ENCODE measurements around the gene SLC35B3.
"Not testable (repeated sequence)": the region's sequence is repeated elsewhere in the genome, so short reads cannot be mapped to it uniquely, and the experiment has no call there.

Gene SLC35B3

DNA sequence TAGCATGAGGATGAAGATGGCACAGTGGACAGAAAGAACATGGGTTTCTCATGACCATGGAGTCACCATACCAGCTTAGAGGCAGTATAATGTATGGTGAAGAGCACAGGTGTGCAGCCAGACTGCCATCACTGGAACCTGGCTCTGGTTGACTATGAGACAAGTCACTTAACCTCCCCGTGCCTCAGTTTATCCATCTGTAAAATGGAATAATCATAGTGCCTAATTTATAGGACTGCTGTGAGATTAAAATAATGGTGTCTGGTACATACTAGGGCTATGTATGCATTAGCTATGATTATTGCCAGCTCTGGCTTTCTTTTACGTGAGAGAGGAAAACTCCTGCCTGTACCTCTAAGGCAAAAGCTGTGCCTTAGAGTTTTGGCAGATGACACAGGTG, 19.4 kb downstream of the SLC35B3 start:
- H3K4me3 ChIP-seq (ENCODE audit: low read length), result no peak overlapping the region
- no peaks in the 10 kb centered on the region for H3K27me3 ChIP-seq (ENCODE audit: control insufficient read depth, insufficient read depth, low read length)
- no peaks in the 10 kb centered on the region for H3K9me3 ChIP-seq (ENCODE audit: control insufficient read depth, insufficient read depth, low read length)
- DNase-seq (ENCODE audit: low read depth, low spot score), result no peak
- no CpG with 5 or more reads among the region's 2 CpGs for WGBS (ENCODE audit: insufficient coverage, insufficient read length)
- no peaks in the 10 kb centered on the region for H3K4me1 ChIP-seq (ENCODE audit: control insufficient read depth, insufficient read depth, low read length)
- no peaks in the 10 kb centered on the region for H3K36me3 ChIP-seq (ENCODE audit: control insufficient read depth, insufficient read depth, low read length)
- H3K27ac ChIP-seq (ENCODE audit: low read length), result no peak overlapping the region

DNA sequence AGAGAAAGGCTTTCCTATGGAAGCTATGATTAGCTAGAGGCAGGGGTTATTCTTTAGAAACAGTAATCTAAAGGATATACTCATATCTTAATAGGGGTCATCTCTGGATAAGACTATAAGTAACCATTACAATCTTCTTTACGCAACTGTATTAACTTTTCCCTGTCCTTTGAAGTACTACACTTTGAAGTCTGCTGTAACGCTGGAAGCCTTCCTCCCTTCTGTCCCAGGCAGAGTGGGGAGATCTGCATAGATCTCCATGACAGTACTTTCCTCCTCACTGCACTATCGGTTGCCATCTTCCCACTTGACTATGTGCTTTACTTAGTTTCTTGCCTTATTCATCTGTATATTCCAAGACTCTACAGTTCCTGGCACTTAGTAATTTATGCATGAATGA, 20.1 kb downstream of the SLC35B3 start:
- WGBS (ENCODE audit: insufficient coverage, insufficient read length), result no CpG with 5 or more reads among the region's 3 CpGs
- Histone ChIP-seq H3K4me3 (ENCODE audit: low read length) (no peak overlapping the region), H3K27ac (ENCODE audit: low read length) (no peak overlapping the region), H3K4me1 (ENCODE audit: control insufficient read depth, insufficient read depth, low read length) (no peaks in the 10 kb centered on the region), H3K27me3 (ENCODE audit: control insufficient read depth, insufficient read depth, low read length) (no peaks in the 10 kb centered on the region), H3K36me3 (ENCODE audit: control insufficient read depth, insufficient read depth, low read length) (no peaks in the 10 kb centered on the region), H3K9me3 (ENCODE audit: control insufficient read depth, insufficient read depth, low read length) (no peaks in the 10 kb centered on the region)
- no peak for DNase-seq (ENCODE audit: low read depth, low spot score)

DNA sequence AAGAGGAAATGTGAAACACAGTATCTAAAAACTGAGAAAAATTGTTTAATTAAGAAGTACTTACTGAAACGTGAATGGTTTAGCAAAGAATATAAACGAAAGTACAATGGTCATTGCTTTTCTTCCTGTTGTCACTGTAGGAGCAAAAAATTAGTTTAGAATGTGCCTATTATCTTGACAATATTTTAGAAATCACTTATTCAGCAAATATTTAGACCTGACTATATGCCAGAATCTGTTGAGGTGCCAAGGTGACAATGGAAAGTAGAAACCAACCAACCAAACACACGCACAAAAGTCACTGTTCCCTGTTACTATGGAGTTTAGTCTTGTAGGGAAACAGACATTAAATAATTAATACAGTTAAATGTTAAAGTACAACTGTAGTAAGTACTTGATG, 20.5 kb downstream of the SLC35B3 start:
- Histone ChIP-seq H3K36me3 (ENCODE audit: control insufficient read depth, insufficient read depth, low read length) (no peaks in the 10 kb centered on the region), H3K27me3 (ENCODE audit: control insufficient read depth, insufficient read depth, low read length) (no peaks in the 10 kb centered on the region), H3K4me3 (ENCODE audit: low read length) (no peak overlapping the region), H3K9me3 (ENCODE audit: control insufficient read depth, insufficient read depth, low read length) (no peaks in the 10 kb centered on the region), H3K27ac (ENCODE audit: low read length) (no peak overlapping the region), H3K4me1 (ENCODE audit: control insufficient read depth, insufficient read depth, low read length) (no peaks in the 10 kb centered on the region)
- no CpG with 5 or more reads among the region's 3 CpGs for WGBS (ENCODE audit: insufficient coverage, insufficient read length)
- no peak for DNase-seq (ENCODE audit: low read depth, low spot score)

DNA sequence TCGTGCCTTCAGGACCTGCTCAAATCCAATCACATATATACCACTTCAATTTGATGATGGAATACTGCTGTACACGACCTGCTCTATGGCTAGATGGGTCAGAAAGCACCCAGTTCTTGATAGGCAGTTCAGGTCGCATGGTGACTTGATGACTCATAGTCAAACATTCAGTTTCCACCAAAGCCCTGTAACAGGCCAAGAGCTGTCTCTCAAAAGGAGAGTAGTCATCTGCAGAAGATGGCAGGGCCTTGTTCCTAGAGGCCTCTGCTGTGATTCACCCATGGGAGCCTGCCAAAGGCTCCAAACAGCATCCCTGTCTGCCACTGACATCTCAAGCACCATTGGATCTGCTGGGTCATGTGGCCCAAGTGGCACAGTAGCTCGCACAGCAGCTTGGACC, 29.4 kb downstream of the SLC35B3 start:
- not testable (repeated sequence) for H3K27ac ChIP-seq (ENCODE audit: low read length); H3K36me3 ChIP-seq (ENCODE audit: control insufficient read depth, insufficient read depth, low read length); H3K27me3 ChIP-seq (ENCODE audit: control insufficient read depth, insufficient read depth, low read length); DNase-seq (ENCODE audit: low read depth, low spot score); H3K9me3 ChIP-seq (ENCODE audit: control insufficient read depth, insufficient read depth, low read length); H3K4me1 ChIP-seq (ENCODE audit: control insufficient read depth, insufficient read depth, low read length); H3K4me3 ChIP-seq (ENCODE audit: low read length)
- WGBS (ENCODE audit: insufficient coverage, insufficient read length), result no CpG with 5 or more reads among the region's 4 CpGs

DNA sequence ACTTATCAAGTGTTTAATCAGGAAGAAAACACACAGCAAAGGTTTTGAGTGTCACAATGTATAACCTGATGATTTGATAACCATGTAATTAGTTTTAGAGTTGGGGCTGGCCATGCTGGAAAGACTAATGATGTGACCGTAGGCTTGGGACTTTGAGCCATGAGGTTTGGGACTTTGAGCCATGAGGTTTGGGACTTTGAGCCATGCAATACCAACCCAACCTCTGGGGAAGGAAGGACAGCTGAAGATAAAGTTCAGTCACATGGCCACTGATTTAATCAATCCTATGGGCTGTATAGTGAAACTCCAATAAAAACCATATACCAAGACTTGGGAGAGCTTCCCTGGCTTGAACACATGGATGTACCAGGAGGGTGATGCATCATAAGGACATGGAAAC, 32.8 kb downstream of the SLC35B3 start:
- H3K4me1 ChIP-seq (ENCODE audit: control insufficient read depth, insufficient read depth, low read length), result no peaks in the 10 kb centered on the region
- H3K27me3 ChIP-seq (ENCODE audit: control insufficient read depth, insufficient read depth, low read length), result no peaks in the 10 kb centered on the region
- no CpG with 5 or more reads among the region's 1 CpG for WGBS (ENCODE audit: insufficient coverage, insufficient read length)
- H3K9me3 ChIP-seq (ENCODE audit: control insufficient read depth, insufficient read depth, low read length), result no peaks in the 10 kb centered on the region
- no peaks in the 10 kb centered on the region for H3K36me3 ChIP-seq (ENCODE audit: control insufficient read depth, insufficient read depth, low read length)
- no peak overlapping the region for H3K27ac ChIP-seq (ENCODE audit: low read length)
- DNase-seq (ENCODE audit: low read depth, low spot score), result no peak
- H3K4me3 ChIP-seq (ENCODE audit: low read length), result no peak overlapping the region

DNA sequence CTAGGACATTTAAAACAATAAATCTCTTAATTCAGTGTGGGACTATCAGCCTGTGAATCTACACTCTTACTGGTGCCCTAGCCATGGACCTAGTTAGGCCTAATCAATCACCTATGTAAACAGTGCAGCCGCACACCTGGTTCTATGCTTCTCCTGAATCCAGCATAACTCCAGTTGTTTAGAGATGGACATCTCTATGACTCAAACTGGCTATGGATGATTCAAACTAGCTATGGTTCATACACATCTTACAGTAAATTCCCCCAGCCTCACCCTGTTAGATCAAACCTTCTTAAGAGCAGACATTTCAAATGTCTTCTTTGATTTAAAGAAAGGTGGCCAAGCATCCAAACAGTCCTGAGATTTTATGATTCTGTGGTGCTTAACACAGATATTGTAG, 34.7 kb downstream of the SLC35B3 start:
- no peaks in the 10 kb centered on the region for H3K27me3 ChIP-seq (ENCODE audit: control insufficient read depth, insufficient read depth, low read length)
- H3K4me3 ChIP-seq (ENCODE audit: low read length), result no peak overlapping the region
- no CpG with 5 or more reads among the region's 1 CpG for WGBS (ENCODE audit: insufficient coverage, insufficient read length)
- DNase-seq (ENCODE audit: low read depth, low spot score), result no peak
- H3K4me1 ChIP-seq (ENCODE audit: control insufficient read depth, insufficient read depth, low read length), result no peaks in the 10 kb centered on the region
- H3K9me3 ChIP-seq (ENCODE audit: control insufficient read depth, insufficient read depth, low read length), result no peaks in the 10 kb centered on the region
- H3K36me3 ChIP-seq (ENCODE audit: control insufficient read depth, insufficient read depth, low read length), result no peaks in the 10 kb centered on the region
- no peak overlapping the region for H3K27ac ChIP-seq (ENCODE audit: low read length)

DNA sequence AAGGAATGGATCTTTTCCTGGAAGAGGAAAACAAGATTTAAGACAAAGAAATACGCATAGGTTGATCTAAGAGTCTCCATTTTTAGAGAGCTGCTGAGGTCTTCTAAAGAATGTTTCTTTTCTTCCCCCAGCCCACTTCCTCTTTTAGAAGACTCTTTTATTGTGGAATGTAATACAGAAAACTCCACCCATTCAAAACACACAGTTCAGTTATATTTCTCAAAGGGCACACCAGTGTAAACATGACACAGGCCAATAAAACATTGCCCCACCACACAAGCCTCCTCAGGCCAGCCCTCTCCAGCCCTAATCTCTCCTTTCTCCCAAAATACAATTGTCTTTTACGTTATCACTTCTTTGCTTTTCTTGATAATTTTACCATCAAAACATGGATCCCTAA, 42.8 kb downstream of the SLC35B3 start:
- no CpG with 5 or more reads among the region's 2 CpGs for WGBS (ENCODE audit: insufficient coverage, insufficient read length)
- H3K9me3 ChIP-seq (ENCODE audit: control insufficient read depth, insufficient read depth, low read length), result no peaks in the 10 kb centered on the region
- no peak for DNase-seq (ENCODE audit: low read depth, low spot score)
- H3K36me3 ChIP-seq (ENCODE audit: control insufficient read depth, insufficient read depth, low read length), result no peaks in the 10 kb centered on the region
- H3K27ac ChIP-seq (ENCODE audit: low read length), result no peak overlapping the region
- H3K4me3 ChIP-seq (ENCODE audit: low read length), result no peak overlapping the region
- H3K27me3 ChIP-seq (ENCODE audit: control insufficient read depth, insufficient read depth, low read length), result no peaks in the 10 kb centered on the region
- H3K4me1 ChIP-seq (ENCODE audit: control insufficient read depth, insufficient read depth, low read length), result peaks cover 2% of the 10 kb centered on the region; the same call in 1 of the 2 replicates

DNA sequence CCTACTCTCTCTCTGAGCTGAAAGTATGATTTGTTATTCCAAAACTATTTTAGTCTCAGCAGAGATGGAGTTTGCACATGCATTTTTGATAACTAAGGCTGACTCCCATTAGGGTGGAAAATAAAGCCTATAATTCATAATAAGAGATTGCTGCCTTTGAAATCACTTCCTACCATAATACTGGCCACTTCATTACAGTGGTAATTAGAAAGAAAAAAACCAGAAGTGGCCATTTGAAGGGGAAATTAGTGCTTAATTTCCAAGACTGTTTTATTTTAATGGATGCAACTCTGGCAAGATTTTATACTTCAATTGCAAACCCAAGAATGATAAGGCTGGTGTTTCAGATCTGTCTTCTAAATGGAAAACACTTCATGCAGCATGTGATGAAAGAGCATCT, 43.4 kb downstream of the SLC35B3 start:
- Histone ChIP-seq H3K4me1 (ENCODE audit: control insufficient read depth, insufficient read depth, low read length) (peaks cover 2% of the 10 kb centered on the region; the same call in 1 of the 2 replicates), H3K36me3 (ENCODE audit: control insufficient read depth, insufficient read depth, low read length) (no peaks in the 10 kb centered on the region), H3K27me3 (ENCODE audit: control insufficient read depth, insufficient read depth, low read length) (no peaks in the 10 kb centered on the region), H3K27ac (ENCODE audit: low read length) (no peak overlapping the region), H3K9me3 (ENCODE audit: control insufficient read depth, insufficient read depth, low read length) (no peaks in the 10 kb centered on the region), H3K4me3 (ENCODE audit: low read length) (no peak overlapping the region)
- no peak for DNase-seq (ENCODE audit: low read depth, low spot score)

DNA sequence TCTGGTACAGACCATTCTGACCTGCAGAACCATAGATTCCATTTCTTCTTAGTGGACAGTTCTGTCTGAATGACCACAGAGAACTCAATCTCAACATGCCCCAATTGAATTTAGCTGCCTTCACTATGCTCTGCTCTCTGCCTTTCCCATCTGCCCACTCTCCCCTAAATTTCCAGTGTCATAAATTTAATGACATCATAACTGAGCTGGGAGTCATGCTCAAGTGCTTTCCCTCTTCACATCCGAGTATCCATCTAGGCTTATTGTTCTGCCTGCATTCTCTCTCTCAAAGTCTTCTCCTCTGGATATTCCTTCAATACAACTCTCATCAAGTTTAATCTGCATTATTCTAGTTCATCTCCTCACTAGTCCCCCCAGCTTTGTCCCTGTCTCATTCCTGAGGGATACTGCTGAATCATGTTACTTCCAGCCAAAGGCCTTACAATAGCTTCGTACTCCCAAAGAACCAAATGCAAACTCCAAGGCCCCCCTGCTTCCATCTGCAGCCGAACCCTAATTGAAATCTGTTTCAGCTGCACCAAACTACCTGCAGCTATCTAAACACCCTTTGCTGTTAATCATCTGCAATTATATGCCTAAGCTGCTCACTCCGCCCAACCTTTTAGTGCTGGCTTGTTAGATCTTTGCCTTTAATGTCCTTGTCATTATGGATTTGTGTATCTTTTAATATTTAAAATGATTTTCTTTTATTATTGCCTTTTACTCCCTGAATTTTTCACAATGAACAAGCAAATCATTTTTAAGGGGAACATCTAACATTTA, 46.1 kb downstream of the SLC35B3 start:
- WGBS (ENCODE audit: insufficient coverage, insufficient read length), result no CpG with 5 or more reads among the region's 4 CpGs
- H3K4me3 ChIP-seq (ENCODE audit: low read length), result no peak overlapping the region
- no peak for DNase-seq (ENCODE audit: low read depth, low spot score)

DNA sequence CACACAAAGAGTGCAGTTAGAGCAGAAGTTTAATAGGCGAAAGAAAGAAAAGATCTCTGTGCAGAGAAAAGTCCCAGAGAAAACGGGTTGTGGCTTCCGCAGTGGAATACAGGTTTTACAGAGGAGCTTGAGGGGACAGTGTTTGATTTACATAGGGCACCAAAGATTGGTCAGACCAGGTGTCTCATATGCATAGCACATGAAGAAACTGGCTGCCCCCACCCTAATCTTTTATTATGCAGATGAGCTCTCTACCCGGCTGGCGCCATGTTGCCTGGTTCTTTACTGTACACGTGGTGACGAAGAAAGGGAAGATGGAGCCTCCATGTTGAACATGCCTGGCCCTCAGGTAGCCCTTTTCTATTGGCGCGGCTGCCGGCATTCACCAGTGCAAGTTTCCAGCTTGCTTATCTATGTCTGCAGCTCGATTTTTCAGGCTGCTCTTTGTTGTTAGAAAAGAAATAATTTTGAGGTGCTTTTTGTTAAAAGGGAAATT, 47.4 kb downstream of the SLC35B3 start:
- Histone ChIP-seq H3K36me3 (ENCODE audit: control insufficient read depth, insufficient read depth, low read length) (no peaks in the 10 kb centered on the region), H3K4me1 (ENCODE audit: control insufficient read depth, insufficient read depth, low read length) (peaks cover 2% of the 10 kb centered on the region; the same call in 1 of the 2 replicates), H3K27me3 (ENCODE audit: control insufficient read depth, insufficient read depth, low read length) (no peaks in the 10 kb centered on the region), H3K4me3 (ENCODE audit: low read length) (no peak overlapping the region), H3K9me3 (ENCODE audit: control insufficient read depth, insufficient read depth, low read length) (no peaks in the 10 kb centered on the region), H3K27ac (ENCODE audit: low read length) (no peak overlapping the region)
- WGBS (ENCODE audit: insufficient coverage, insufficient read length), result no CpG with 5 or more reads among the region's 11 CpGs
- DNase-seq (ENCODE audit: low read depth, low spot score), result no peak

More for the DNA sequence above, 46.1 kb downstream of the SLC35B3 start:
- H3K27ac ChIP-seq (ENCODE audit: low read length), result no peak overlapping the region
- no peaks in the 10 kb centered on the region for H3K9me3 ChIP-seq (ENCODE audit: control insufficient read depth, insufficient read depth, low read length)
- no peaks in the 10 kb centered on the region for H3K27me3 ChIP-seq (ENCODE audit: control insufficient read depth, insufficient read depth, low read length)
- no peaks in the 10 kb centered on the region for H3K36me3 ChIP-seq (ENCODE audit: control insufficient read depth, insufficient read depth, low read length)
- peaks cover 2% of the 10 kb centered on the region; the same call in 1 of the 2 replicates for H3K4me1 ChIP-seq (ENCODE audit: control insufficient read depth, insufficient read depth, low read length)

DNA sequence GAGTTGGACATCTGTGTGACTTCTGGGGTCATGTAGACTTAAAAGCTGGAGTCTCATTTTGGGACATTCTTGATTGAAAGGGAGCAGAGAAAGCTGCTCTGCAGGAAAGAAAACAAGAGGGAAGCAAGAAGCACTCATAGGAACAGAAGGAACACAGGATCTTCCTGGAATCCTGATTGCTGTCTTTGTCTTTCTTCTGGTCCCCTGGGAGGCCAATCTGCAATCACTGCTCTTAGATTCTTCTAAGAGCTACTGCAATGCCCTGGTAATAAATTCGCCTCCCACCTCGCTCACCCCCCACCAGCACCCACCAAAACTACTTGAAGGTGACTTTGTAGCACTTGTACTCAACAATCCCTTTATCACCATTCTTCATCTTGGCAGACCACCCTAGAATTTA, 51.8 kb downstream of the SLC35B3 start:
- H3K36me3 ChIP-seq (ENCODE audit: control insufficient read depth, insufficient read depth, low read length), result no peaks in the 10 kb centered on the region
- no peaks in the 10 kb centered on the region for H3K27me3 ChIP-seq (ENCODE audit: control insufficient read depth, insufficient read depth, low read length)
- H3K4me1 ChIP-seq (ENCODE audit: control insufficient read depth, insufficient read depth, low read length), result peaks cover 2% of the 10 kb centered on the region; the same call in 1 of the 2 replicates
- H3K4me3 ChIP-seq (ENCODE audit: low read length), result no peak overlapping the region
- no peak overlapping the region for H3K27ac ChIP-seq (ENCODE audit: low read length)
- no CpG with 5 or more reads among the region's 2 CpGs for WGBS (ENCODE audit: insufficient coverage, insufficient read length)
- H3K9me3 ChIP-seq (ENCODE audit: control insufficient read depth, insufficient read depth, low read length), result no peaks in the 10 kb centered on the region
- DNase-seq (ENCODE audit: low read depth, low spot score), result peak; percentile 27

All from iPS DF 6.9 (cell line).